Activated T-cell treated with anti-CD3 and anti-CD28 coated beads, Interleukin-2, amount 50 U/mL, for 48 hours (primary cell): ENCODE results near the gene ARHGAP18.

ENCODE experiments used
- DNase-seq, 2 experiments: peaks; one replicate each; pipeline ENCODE4 v3.0.0-alpha.2; 2020

ARHGAP18 gene

GRCh38 chr6:129638055-129638684, 71.8 kb downstream of the ARHGAP18 start:
- no peak for DNase-seq

DNA sequence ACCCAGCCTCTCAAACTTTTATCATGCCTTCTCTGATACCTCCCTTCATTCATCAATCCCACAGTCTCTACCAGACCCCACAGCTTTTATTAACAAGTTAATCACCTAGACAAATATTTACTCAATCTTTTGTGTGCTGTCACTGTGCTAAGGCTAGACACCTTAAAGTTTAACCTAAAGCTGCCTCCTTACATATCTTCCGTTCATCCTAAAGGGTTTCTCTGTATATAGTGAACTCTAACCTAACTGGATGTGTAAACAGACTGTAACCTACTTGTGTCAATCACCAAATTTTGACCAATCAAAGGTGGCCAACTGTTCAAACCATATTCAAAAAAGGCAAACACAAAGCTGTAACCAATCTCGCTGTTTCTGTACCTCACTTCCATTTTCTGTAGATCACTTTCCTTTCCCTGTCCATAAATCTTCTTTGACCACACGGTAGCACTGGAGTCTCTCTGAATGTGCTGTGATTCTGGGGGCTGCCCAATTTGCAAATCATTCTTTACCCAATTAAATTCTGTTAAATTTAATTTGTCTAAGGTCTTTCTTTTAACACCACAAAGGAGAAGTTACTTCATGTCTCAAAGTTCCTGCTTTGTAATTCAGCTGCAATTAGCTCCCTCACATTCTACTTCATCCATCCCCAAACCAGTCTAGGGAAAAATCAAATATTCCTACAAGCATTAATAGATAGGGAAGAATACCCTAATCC, 72.5 kb downstream of the ARHGAP18 start:
- no peak for DNase-seq

DNA sequence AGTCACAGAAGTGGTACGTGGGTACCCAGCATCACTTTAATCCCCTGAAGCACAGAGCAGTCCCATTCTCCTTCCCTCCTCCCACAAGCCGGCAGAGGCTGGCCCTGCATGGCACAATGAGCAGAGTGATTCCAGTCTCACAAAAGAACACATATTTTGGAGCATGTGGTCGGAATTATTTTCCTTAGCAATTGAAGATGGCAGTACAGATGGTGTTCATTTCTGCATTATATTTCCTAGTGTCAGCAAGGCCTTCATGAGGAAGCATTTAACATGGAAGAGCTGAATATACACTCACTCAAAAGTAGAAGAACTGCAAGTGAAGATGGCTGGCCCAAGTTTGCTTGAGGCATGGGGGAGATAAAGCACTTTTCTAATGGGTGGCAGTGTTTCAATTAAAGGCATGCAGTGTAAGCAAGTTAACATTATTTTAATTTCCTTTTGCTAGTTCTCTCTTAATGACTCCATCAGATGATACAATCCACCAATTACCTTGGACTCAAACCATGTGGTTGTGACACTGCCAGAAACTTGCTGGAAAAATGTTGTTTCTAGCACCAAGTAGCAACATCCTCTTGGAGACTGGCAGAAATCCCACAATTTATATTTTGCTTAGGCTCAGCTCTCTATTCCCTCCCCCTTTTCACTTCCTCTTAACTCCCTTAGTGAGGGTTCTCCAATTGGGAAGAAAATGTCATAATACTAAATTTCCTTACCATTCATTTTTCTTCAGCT, 74.4 kb downstream of the ARHGAP18 start:
- DNase-seq: no peak

- no peak for DNase-seq
Measured at GRCh38 chr6:129634411-129635230, 75.4 kb downstream of the ARHGAP18 start.

DNA sequence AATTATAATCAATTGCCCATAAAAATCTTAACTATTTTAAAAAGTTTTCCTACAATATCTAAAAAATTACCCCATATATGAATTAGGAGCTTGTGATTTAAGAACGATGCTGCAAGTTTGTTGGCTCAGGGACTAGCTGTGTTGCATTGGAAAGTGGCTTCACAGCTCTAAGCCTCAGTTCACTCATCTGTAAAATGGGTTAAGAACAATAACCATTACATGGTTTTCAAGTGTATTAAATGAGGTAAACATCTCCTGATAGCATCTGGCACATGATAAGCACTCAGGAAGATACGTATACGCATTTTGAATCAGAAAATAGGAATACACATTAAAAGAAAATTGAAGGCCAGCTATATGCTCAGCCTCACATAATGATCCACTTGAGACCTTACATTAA, 76.4 kb downstream of the ARHGAP18 start:
- no peak for DNase-seq

DNA sequence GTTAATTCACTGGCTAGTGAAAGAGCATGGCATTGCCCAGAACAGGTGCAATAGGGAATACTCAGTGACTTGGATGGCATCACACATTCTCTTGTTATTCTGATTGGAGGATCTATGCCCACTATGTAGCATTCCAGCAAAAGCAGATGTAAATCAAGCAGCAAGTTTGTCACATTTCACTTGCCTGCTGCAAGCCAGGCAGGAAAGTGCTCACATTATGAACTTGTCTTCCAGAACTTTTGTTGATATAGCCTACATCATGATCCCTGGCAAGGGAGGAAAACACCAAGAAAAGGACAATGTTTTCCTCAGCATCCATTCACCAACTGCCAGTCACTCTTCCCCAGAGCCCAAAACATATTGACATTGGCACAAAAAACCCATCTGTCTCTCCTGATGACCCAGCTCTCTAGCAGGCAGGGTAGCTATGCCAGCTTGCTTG, 77.8 kb downstream of the ARHGAP18 start:
- DNase-seq: no peak

GRCh38 chr6:129631070-129631469, 78.9 kb downstream of the ARHGAP18 start:
- DNase-seq: no peak

GRCh38 chr6:129630596-129630995, 79.4 kb downstream of the ARHGAP18 start:
- no peak for DNase-seq

DNA sequence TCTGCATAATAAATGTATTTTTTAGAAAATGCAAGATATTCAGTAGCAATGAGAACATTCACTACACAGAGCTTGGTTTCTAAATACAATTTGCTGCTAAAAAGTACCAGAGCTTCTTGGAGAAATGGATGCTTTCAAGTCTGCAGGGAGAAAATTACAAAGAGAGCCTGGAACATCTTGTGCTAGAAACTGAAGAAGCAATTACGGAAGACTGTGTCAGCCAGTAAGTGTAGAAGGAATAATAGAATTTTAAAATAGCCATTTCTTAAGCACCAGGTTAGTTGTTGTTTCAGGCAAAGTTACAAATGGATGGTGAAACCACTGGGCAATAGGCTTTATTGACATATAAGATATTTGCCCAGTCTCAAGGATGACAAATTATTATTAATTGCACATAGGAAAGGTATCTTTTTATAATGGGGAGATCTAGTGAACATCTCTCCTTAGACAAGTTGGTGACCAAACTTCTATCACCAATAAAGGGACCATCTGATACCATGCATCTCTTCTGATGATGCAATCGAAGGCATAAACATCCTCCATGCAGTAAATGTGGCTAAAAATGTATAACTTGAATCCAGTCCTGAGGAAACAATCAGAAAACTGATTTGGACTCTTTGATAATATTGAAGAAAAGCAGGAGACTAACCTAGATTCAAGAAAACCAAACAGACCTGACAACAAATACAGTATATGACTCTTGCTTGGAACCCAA, 81.7 kb downstream of the ARHGAP18 start:
- no peak for DNase-seq

DNA sequence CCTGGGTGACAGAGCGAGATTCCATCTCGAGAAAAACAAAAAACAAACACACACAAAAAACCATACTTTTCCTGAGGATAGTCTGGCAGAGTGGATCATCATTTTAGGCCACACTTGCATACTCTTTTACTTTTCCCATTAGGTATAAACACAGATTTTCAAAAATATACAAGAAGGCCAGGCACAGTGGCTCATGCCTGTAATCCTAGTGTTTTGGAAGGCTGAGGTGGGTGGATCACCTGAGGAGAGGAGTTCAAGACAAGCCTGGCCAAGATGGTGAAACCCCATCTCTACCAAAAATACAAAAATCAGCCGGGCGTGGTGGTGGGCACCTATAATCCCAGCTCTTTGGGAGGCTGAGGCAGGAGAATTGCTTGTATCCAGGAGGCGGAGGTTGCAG, 85.5 kb downstream of the ARHGAP18 start:
- no peak for DNase-seq

GRCh38 chr6:129623008-129623732, 86.8 kb downstream of the ARHGAP18 start:
- no peak for DNase-seq

- DNase-seq: peak; percentile 41 to 48
Measured at GRCh38 chr6:129621252-129621651, 88.7 kb downstream of the ARHGAP18 start.

DNA sequence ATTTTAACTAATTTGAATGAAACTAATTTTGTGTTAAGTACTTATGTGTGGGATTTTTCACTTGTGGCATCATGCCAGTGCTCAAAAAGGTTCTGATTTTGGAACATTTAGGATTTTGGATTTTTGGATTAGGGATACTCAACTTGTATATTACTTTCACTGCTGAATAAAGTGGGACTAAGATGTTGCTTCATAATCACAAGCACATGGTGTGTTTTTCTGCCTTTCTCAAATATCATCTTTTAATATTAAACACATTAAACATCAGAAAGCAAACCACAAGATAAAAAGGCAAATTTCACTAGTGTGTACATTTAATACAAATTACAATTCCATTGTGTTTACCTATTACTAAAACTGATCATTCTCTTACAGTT, 89.8 kb downstream of the ARHGAP18 start:
- DNase-seq: no peak

DNA sequence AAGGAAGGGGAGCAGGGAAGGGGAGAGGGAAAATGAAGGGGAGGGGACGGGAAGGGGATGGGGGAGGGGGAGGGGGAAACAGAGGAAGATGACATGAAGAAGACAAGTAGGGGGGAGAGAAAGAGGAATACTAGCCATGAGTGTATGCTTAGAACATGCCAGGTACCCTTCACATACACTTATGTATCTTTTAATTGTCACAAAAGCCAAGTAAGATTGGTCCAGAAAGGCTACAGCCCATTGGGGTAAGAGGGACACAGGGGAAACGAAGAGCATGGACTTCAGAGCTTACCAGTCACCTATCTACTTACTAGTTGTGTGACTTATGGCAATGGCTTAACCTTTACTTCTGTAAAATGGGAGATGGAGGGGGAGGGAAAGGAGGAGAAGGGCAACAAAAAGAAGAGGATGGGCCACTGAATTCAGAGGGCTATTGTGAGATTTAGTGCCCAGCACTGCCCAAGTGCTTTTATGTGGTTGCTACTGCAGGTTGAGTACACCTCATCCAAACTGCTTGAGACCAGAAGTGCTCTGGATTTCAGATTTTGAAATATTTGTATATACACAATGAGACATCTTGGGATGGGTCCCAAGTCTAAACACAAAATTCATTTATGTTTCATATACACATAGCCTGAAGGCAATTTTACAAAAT, 90.3 kb downstream of the ARHGAP18 start:
- DNase-seq: no peak

- DNase-seq: no peak
Measured at GRCh38 chr6:129617986-129618385, 92.0 kb downstream of the ARHGAP18 start.

DNA sequence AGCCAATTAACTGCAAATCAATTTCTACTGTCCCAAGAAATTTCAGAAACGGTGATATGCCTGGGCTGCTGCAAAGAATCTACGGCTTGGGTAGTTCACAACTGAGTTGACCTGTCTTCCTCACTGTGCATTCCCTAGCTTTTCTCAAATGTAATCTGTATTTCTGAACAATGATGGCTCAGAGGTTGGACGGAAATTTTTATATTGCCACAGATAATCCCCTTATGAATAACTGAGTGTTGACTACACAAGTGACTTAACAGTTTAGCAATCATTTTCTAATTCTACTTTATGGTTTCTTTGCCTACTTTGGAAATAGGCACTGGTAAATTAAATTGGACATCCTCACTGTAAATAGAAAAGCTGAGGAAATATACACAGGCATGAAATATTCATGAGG, 94.5 kb downstream of the ARHGAP18 start:
- DNase-seq: no peak

DNA sequence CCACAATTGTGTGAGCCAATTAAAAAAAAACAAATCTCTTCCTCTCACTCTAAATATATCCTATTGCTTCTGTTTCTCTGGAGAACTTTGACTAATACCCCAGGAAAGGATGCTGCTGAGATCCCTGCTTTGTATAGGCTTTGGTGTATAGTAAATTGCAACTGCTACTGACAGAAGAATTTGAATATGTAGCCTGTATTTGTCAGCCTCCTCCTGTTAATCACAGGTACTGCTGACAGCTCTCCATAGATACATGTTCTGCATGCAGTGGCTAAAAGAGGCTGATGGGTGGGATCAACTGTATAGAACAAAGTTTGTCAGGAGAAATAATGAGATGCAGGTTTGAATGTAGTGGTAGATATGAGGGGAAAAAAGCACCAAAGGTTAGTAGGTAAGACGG, 95.0 kb downstream of the ARHGAP18 start:
- no peak for DNase-seq

- no peak for DNase-seq
Measured at GRCh38 chr6:129614464-129614863, 95.5 kb downstream of the ARHGAP18 start.

DNA sequence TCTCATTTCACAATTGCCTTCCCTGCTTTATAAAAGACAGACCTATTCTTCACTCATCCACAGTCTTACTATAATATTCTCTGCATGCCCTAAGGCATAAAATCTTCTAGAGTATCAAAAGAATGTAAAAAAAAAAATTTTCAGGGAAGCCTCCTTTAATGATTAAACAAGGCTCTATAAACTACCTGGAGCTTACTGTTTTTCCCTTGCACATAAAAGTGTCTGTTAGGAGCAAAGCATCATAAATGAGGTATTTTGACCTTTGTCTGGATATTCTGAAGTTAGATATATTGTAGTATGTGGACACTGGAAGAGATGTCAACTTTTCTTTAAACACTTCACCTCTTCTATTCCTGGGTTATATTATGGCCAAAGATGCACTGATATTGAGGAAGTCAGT, 97.5 kb downstream of the ARHGAP18 start:
- DNase-seq: no peak

DNA sequence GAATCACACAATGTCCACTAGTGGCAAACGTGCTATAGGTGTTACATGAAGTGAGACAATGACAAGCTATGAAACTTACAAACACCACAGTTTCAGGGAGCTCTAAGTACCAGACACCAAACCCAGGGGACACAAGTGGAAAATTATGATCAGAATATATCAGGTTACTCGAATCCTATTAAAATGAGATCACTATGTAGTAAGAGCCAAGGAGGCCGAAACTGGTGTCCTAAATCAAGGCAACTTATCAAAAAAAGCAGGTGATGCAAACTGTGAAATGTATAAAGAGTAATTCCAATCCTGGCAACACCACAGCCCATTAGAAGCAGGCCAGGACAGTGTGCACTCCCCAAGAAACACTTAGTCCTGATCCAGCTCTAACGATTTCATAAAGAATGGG, 100.3 kb downstream of the ARHGAP18 start:
- DNase-seq: no peak

DNA sequence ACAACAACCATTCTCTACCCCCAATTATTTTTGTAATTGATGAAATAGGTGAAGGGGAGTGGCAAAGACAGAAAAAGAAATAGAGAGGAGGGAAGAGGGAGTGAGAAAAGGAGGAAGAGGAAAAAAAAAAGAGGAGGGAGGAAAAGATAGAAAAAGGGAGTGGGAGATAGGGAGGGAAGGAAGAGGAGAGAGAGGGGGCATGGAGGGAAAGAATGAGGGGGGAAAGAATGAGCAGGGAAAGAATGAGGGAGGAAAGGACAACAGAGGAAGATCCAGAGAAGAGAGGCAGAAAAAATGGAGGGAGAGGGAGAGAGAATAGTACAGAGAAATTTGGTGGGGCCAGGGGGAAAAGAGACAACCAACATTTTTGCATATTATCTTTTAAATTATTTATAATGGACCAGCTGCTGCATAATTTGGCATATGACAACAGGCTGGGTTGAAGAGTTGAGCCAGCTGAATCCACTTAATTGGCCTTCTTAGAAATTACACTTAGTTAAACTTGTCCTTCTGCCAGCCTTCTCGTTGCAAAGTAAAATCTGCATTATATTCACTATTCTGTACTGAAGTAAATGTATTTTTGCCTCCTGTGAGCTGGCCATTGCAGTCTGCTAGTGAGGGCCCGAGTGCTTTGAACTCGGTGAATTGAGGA, 101.0 kb downstream of the ARHGAP18 start:
- no peak for DNase-seq
